Measurements from ENCODE around the gene LIPG.
A peak's percentile ranks its signal among the peaks of the same experiment; 100 is the strongest.
"Not testable (repeated sequence)": the region's sequence is repeated elsewhere in the genome, so short reads cannot be mapped to it uniquely, and the experiment has no call there.

The LIPG gene

GRCh38 chr18:49547701-49548100 lies 14.2 kb upstream of the LIPG start:
- no peak for DNase-seq

DNA sequence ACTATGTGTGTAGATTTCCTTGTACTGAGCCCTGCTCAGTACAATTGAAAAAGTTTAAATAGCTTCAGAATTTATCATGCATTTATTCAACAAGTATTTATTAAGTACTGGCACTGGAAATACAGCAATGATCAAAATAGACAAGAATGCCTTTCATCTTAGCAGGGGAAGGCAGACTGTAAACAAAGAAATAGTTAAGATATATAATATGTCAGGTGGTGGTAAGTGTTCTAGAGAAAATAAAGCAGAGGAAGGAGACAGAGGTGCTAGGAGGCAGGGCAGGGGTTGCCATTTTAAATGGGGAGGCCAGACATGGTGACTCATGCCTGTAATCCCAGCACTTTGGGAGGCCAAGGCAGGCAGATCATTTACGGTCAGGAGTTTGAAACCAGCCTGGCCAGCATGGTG lies 13.6 kb upstream of the LIPG start:
- DNase-seq, result no peak

DNA sequence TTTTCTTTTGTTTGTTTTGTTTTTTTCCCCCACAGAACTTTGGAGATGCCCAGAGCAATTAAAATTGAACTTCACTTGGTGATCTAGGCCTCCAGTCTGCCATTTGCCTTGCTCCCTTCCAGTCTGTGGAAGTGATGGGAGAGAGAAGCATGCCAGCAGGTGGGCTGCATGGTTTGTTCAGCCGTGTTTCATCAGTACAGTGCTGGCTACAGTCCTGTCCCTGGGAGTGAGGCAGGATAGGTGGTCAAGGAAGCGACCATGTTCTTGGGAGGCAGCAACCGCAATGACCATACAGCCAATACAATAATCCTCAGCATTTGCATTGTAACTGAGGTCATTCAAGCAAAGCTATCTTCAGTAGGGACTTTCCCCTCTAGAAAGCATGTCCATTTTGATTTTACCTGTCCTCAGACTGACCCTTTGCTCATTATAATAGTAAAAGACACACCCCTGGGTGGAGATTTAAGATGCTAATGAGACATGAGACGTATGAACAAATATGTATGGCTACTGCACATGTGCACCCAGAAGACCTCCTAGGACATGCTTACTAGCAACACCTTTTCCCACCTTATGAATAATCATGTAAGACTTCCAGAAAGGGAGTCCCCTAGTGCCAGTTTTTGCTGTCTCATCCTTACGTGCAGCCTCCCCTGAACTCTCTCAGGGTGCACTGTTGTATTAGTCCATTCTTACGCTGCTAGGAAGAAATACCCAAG lies 11.1 kb upstream of the LIPG start:
- no peak for DNase-seq

DNA sequence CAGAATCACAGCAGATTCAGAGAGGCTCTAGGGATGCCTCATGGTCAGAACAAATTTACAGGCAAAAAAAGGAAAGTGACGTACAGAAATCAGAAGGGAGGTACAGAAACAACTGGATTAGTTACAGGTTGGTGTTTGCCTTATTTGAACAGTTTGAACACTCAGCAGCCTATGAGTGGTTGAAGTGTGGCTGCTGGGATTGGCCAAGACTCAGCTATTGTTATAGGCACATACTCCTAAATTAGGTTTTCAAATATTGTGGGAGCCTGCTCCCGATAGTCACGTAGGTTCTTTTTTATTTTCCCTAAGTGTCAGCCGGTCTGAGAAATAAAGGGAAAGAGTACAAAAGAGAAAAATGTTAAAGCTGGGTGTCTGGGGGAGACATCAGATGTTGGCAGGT lies 8.9 kb upstream of the LIPG start:
- no peak for DNase-seq

DNA sequence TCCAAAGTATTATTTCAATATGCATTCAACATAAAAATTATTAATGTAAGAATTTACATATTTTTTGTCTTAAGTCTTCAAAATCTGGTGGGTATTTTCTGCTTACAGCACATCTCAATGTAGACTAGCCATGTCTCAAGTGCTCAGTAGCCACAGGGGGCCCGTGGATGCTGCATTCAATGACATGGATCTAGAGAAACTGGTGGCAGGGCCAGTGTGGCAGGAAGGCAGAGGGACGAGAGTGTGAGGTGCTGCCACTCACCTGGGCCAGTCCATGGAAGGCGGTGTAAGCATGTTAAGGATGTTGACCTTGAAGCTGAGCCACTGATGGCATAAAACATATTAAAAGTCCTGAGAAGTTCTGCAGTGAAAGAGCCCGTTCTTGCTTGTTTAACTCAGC lies 6.2 kb upstream of the LIPG start:
- no peak for DNase-seq

DNA sequence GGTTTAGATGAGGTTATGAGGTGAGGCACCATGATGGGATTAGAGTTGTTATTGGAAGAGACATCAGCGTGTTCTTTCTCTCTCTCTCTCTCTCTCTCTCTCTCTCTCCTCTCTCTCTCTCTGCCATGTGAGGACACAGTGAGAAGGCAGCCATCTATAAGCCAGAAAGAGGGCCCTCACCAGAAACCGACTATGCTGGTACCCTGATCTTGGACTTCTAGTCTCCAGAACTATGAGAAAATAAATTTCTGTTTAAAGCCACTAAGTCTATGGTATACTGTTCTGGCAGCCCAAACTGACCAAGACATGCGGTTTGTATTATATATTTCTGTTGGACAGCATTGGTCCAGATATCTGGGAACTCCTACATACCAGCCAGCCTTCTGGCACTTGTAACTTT lies 3.5 kb upstream of the LIPG start:
- no peak for DNase-seq

DNA sequence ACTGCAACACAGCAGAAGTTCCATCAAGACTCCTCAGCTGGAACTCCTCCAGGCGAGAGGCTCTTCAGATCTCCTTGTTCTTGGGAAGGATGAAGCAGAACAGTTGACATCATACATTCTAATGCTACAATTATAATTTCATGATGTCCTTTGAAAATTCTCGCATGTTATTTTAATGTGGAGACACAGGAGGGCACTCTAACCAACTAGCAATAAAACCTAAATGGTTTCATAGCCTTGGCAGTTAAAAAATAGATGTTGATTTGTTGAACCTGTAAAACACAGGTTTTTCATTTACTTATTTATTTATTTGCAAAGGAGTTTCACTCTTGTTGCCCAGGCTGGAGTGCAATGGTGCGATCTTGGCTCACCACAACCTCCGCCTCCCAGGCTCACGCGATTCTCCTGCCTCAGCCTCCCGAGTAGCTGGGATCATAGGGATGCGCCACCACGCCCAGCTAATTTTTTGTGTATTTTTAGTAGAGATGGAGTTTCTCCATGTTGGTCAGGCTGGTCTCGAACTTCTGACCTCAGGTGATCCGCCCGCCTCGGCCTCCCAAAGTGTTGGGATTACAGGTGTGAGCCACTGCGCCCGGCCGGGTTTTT lies 2.4 kb upstream of the LIPG start:
- not testable (repeated sequence) for DNase-seq

- no peak for DNase-seq
These were observed 1.6 kb upstream of the LIPG start for GRCh38 chr18:49560277-49560623.

- peak in 1 of 2 experiments; percentile 16 for DNase-seq
These were observed 1.1 kb upstream of the LIPG start for GRCh38 chr18:49560624-49561288.

DNA sequence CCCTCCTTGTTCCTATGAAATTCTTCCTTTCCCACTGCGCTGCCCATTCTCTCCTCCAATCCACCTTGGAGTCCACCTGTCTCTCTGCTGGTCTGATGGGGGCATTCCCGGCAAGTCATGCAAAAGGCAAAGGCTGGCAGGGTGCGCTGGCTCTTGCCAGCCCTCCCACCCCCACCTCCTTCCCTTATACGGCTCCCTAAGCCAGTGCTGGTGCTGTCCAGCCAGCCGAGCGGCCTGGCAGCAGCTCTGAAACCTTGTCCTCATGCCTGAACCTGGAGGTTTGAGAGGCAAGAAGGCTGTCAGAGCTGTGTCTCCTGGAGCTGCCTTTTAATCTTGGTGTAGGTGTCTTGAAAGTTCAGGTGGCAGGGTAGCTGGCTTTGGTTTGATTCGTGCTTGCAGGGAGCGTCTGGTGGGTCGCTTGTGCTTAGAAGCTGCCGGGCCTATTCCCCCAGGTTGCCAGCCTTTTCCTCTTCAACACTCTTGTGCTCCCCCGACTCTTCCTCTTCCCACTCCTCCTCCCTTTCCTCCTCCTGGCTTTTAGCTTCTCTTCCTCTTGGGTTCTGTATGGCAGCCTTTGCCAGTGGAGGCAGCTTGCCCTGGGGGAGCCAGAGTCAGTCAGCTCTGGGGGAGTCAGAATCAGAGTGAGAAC lies 748 bp downstream of the LIPG start:
- DNase-seq, result no peak

- DNase-seq, result no peak
These were observed 1.3 kb downstream of the LIPG start for GRCh38 chr18:49563130-49563540.

DNA sequence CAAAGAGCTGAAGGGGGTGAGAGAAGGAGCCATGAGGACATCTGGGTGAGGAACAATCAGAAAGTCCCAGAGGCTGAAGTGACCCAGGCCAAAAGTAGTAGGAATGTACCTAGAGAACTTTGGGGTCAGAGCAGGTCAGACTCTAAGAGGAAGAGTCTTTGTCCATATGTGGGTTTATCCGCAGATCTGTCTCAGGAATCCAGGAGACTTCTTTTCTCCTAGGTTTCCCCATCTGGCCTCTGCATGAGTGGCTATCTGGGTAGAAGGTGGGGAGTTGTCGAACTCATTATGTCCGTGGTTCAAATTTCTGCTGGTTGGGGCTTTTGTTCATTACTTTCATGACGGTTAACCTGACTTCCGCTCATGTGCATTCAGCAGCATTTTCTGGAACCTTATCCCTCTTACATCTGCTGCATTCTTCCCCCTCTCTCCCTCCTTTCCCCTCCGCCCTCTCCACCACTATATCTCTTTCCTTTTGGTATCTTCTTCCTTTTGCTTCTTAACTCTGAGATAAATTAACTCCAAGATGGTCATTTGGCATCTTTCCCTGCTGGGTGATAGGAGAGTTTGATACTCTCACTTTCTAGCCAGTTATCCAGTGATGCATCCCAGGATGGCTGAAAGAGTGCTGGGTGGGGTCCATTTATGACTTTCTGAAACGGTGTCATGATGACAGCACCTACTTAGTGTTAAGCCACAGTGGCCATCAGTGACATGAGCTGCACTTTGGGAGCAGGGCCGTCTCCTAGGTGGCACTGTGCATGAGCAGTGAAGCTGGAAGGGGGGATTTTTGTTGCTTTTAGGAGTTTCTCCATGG lies 2.1 kb downstream of the LIPG start:
- DNase-seq, result no peak

GRCh38 chr18:49564518-49564834 lies 2.6 kb downstream of the LIPG start:
- DNase-seq, result no peak

DNA sequence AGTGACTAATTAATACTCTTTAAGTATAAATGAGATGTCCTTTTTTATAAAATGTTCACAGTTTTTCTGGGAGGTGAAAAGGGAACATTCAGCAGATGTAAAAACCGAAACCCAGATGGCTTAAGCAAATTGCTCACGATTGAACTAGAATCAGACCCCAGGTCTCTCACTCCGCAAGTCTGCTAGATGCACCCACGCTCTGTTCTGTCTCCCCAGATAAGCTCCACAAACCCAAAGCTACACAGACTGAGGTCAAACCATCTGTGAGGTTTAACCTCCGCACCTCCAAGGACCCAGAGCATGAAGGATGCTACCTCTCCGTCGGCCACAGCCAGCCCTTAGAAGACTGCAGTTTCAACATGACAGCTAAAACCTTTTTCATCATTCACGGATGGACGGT lies 3.2 kb downstream of the LIPG start:
- no peak for DNase-seq

GRCh38 chr18:49565612-49566011 lies 3.8 kb downstream of the LIPG start:
- DNase-seq, result no peak

- DNase-seq, result no peak
These were observed 4.4 kb downstream of the LIPG start for GRCh38 chr18:49566217-49566770.

- no peak for DNase-seq
These were observed 5.1 kb downstream of the LIPG start for GRCh38 chr18:49566985-49567384.

GRCh38 chr18:49569724-49570123 lies 7.9 kb downstream of the LIPG start:
- DNase-seq, result no peak

DNA sequence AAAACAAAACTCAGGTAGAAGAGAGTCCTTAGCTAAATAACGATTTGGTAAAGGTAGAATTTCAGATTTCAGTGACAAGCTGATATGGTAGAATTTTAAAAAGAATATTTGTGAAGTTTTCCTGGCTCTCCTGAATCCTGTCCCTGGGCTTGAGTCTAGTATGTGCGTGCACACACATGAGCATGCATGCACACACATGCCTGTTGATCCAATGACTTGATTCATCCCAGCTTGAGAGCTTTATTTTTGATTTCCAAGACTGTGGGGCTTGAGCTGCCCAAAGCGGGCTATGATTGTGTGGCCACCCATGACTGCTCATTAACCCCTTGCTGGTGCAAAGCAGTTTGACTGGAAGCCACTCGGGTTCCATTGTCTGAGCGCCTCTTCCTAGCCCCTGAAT lies 9.0 kb downstream of the LIPG start:
- DNase-seq, result no peak

GRCh38 chr18:49572611-49573345 lies 10.9 kb downstream of the LIPG start:
- no peak for DNase-seq

DNA sequence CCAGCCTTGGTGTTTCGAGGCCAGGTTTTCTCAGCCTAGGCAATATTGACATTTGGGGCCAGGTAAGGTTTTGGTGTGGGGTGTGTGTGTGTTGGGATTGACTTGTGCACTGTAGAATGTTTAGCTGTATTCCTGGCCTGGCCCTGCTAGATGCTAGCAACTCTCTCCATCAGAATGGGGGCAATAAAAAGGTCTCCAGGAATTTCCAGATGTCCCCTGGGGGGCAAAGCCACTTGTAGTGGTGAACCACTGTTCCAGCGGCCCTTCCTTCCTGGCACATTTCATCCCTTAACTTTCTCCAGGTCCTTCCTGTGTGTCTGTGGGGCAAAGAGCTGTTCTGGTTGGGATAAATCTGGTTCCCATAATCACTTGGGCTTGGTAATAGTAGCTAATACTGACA lies 12.0 kb downstream of the LIPG start:
- no peak for DNase-seq

DNA sequence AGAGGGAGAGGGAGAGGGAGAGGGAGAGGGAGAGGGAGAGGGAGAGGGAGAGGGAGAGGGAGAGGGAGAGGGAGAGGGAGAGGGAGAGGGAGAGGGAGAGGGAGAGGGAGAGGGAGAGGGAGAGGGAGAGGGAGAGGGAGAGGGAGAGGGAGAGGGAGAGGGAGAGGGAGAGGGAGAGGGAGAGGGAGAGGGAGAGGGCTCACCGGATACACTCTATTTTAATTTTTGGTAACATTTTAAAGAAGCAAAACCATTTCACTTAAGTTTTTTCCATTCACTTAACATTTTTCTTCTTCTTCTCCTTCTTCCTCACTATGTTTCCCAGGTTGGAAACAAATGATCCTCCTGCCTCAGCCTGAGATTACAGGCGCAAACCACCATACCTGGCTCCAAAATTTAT lies 17.2 kb downstream of the LIPG start:
- not testable (repeated sequence) for DNase-seq

Measured in NCI-H187 (cell line).